ENCODE measurements around the gene TMEM253.

Gene TMEM253

DNA sequence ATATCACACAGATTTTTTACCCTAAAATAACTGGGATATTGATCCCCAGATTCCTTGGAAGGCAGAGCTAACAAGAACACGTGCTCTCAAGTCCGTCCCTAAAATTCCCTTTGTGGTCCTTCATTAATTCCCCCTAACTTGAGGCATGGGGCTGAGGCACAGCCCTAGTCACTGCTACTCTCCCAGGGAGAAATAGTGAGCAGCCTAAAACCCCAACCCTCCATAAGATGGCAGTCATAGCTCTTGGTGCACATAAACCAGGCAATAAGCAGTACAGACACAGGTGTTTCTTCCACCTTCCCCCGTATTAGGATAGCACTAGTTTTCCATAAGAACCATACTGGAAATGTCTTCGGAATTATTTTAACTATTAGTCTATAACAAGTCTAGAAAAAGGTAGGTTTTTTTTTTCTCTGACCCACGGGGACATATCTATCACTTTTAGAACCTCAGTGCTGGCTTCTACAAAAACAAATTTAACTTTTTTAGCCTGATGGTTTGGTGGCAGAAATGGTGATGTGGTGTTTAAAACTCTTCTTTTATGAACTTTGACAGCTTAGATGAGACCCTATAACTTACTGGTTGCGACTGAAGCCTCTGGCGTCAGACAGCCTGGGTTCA, 33.9 kb upstream of the TMEM253 start:
- TF ChIP-seq ZFX (IDR thresholded peaks at IDR 0.05) (no peak), CTCF (conservative IDR thresholded peaks at IDR 0.05) (peak; percentile 26)
- no peak overlapping the region for H3K27ac ChIP-seq

- H3K27ac ChIP-seq: no peak overlapping the region
- TF ChIP-seq ZFX (IDR thresholded peaks at IDR 0.05) (no peak), CTCF (conservative IDR thresholded peaks at IDR 0.05) (peak; percentile 59)
Measured at GRCh38 chr14:21068521-21069387, 32.1 kb upstream of the TMEM253 start.

DNA sequence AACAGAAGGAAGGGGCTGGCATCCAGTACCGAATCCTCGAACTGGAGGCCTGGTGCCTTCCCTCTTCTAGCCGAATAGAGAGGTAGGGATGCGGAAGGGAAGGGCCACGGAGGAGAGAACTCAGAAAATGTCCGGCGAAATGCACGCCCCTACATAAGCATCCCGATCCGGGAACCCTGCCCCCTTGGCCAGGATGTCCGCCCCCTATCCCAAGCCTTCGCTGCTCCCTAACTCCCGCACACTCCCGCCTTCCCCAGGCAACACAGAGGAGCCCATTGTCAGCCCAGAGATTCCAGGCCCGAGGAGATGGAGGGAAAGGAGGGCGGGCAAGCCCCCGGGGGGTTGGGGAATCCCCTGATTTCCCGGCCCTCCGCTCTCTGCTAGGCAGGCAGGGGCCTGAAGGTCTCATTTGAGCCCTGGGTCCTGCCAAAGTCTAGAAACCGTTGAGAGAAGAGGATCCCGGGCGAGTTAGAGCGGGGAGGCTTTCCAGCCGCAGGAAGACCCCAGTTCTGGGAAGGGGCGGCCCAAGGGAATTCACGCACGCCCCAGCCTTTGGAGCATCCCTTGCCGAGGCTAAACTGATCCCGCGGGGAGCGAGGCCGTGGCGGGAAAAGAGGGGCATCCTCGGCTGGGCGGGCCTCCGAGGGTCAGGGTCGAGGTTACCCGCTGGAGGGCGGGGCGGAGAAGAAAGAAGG, 31.3 kb upstream of the TMEM253 start:
- TF ChIP-seq ZFX (IDR thresholded peaks at IDR 0.05) (no peak), CTCF (conservative IDR thresholded peaks at IDR 0.05) (no peak)
- peak overlapping the region; percentile 67 for H3K27ac ChIP-seq

DNA sequence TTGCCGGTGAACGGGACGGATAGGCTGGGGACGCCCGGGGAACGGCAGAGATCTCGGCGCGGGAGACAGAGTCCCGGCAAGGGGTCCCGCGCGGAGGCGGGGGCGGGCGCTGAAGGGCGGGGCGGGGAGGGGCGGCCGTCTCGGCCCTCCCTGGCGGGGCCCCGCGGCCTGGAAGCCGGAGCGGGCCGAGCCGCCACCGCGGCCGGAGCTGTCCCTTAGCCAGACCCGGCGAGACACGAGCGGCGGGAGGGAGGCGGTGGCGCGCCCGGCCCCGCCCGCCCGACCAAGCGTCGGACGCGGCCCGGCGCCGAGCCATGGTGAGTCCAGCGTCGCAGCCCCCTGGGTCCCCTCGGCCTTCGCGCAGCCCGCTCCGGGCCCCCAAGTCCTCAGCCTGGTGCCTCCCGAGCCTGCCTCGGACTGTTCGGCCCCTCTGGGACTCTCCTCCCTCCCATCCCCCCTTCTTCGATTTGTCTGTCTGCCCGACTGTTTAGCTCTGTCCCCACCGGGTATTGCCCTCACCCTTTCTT, 30.7 kb upstream of the TMEM253 start, which contains the start of gene ARHGEF40:
Gene ARHGEF40, plus strand, starts transcription at position 222 of the 527 bp plus-strand sequence. Its CDS starts 93 bp downstream, at position 315.
- H3K27ac ChIP-seq: peak within 1 kb of the TSS; percentile 67
- TF ChIP-seq CTCF (conservative IDR thresholded peaks at IDR 0.05): no peak
- peak; percentile 48; the same call in 1 of the 2 replicates for TF ChIP-seq ZFX (IDR thresholded peaks at IDR 0.05)

DNA sequence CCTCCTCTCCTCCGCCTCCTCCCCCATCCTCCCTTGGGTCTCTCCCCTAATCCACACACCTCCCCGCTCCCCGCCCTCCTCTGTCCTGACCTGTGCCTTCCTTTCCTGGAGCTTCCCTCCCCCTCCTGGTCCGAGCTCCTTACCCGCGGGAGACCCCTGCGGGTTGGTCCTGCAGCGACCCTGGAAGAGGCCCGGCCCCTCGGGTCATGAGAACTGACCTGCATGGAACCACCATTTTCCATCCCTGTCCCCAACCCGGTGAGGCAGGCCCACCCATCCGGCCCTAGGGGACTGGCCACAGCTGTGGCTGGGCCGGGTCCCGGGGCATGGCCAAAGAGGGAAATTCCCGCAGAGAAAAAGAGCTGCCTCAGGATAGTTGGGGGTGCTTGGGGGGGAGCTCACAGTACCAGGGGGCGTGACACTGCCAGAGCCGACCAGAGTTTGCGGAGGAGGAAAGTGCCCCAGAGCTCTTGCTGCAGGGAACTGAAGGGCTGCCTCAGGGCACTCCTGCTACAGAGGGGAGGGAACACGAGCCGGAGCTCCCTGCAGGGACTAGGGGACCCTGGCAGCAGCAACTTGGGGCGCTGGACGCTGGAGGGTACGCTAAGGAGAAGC, 30.1 kb upstream of the TMEM253 start:
- TF ChIP-seq CTCF (conservative IDR thresholded peaks at IDR 0.05) (no peak), ZFX (IDR thresholded peaks at IDR 0.05) (no peak)
- H3K27ac ChIP-seq: peak overlapping the region; percentile 67

DNA sequence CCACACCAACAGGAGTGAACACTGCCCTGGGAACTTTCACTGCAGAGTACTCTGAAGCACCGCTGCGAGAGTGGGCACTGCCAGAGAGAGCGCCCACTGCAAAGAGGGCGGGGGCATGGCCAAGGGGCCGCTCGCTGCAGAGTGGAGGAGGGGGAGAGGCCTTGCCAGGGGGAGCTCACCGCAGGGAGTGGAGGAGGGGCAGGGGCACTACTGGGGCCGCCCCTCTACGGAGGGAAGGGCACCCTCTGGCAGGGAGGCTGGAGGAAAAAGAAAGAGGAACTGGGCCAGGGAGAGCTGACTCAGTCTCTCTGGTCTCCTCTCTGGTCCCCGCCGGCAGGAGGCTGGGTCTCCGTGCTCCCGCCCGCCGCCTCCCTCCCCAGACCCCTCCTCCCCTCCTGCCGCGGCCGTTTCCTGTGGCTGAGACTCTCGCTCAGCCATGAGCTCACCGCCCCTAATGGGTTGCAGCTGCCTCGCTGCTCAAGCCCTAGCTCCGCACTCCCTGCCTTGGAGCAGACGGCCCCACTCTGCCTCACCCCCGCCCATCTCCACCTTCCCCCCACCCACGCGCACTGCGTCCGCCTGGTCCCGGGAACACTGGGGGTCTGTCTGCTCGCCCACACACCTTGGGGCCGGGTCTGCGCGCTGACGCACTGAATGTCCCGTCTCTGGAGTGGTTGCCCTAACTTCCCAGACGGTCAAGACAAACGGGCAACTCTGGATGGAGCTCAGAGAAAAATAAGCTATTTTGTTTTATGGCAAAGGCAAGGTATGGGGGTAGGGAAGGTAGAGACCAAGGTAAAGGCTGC, 29.4 kb upstream of the TMEM253 start:
- peak overlapping the region; percentile 67; the same call in 1 of the 2 replicates for H3K27ac ChIP-seq
- no peak for TF ChIP-seq ZFX (IDR thresholded peaks at IDR 0.05)
- no peak for TF ChIP-seq CTCF (conservative IDR thresholded peaks at IDR 0.05)

Data from C4-2B (cell line).